Choroid plexus epithelial cell (primary cell): Measurements from ENCODE around the gene ERC2.
A peak's percentile ranks its signal among the peaks of the same experiment; 100 is the strongest.
"Not testable (repeated sequence)": the region's sequence is repeated elsewhere in the genome, so short reads cannot be mapped to it uniquely, and the experiment has no call there.

Experiments
- DNase-seq: peaks from one replicate; pipeline ENCODE4 v3.0.0-alpha.2; 2010; ENCODE audit warnings: low read depth
- H3K4me3 ChIP-seq: 2 replicates; pipeline ENCODE4 v1.5.1; 2011; ENCODE audit warnings: low read depth, mild to moderate bottlenecking, control low read depth, low read length, moderate library complexity
- TF ChIP-seq, protein P1 (sequence below): conservative IDR thresholded peaks from 2 replicates; pipeline ENCODE4 v1.5.1; 2011; ENCODE audit warnings: low read depth, mild to moderate bottlenecking, control low read depth, inconsistent platforms, low read length, moderate library complexity

ERC2 gene

GRCh38 chr3:56468184-56469106 lies at the start of gene ERC2:
ERC2 (minus strand) TSS chr3:56468467.
- TF ChIP-seq, protein P1, sequence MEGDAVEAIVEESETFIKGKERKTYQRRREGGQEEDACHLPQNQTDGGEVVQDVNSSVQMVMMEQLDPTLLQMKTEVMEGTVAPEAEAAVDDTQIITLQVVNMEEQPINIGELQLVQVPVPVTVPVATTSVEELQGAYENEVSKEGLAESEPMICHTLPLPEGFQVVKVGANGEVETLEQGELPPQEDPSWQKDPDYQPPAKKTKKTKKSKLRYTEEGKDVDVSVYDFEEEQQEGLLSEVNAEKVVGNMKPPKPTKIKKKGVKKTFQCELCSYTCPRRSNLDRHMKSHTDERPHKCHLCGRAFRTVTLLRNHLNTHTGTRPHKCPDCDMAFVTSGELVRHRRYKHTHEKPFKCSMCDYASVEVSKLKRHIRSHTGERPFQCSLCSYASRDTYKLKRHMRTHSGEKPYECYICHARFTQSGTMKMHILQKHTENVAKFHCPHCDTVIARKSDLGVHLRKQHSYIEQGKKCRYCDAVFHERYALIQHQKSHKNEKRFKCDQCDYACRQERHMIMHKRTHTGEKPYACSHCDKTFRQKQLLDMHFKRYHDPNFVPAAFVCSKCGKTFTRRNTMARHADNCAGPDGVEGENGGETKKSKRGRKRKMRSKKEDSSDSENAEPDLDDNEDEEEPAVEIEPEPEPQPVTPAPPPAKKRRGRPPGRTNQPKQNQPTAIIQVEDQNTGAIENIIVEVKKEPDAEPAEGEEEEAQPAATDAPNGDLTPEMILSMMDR = no peak
- peak; percentile 13 for DNase-seq
- peak within 1 kb of the TSS; percentile 49 for H3K4me3 ChIP-seq

DNA sequence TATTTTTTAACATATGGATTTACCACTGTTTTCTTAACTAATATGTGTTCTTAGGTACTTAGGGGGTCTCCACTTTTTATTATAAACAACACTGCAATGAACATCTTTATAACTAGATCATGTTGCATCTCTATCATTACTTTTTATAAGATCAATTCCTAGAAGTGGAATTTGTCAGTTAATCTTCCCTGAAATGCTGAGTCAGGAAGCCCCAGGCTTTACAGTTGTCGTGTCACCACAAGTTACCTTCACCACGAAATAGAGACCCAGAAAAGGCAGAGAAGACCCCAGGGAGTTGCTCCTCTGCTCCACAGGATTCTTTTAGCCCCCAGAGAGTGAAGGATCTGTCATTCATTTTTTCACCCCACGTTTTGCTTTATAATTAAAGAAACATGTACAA lies 34.5 kb upstream of the ERC2 start:
- TF ChIP-seq, protein P1 = no peak

GRCh38 chr3:56496376-56496775 lies 28.1 kb upstream of the ERC2 start:
- H3K4me3 ChIP-seq, DNase-seq: not testable (repeated sequence)

More for the DNA sequence above, 34.5 kb upstream of the ERC2 start:
- no peak for DNase-seq
- H3K4me3 ChIP-seq = no peak overlapping the region

DNA sequence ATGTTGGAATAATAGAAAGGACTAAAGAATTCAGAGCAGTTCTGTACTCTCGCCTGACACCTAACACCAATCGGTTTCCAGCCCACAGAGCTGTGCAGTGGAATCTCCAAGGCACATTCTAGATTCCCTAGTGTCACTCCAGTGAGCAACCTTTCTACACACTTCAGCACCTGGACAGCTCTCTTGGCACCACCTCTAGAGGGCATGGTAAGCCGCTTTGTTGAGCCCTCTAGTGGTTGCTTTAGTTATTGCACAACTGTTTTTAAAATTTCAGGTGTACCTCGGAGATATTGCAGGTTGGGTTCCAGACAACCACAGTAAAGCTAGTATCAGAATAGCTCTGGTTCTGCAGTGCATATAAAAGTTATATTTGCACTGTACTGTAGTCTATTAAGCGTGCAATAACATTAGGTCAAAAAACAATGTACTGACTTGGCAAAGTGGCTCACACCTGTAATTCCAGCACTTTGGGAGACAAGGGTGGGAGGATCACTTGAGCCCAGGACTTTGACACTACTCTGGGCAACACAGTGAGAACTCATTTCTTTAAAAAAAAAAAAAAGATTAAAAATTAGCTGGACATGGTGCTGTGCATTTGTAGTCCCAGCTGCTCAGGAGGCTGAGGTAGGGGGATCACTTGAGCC lies 26.5 kb upstream of the ERC2 start:
- peak; percentile 90 for DNase-seq
- H3K4me3 ChIP-seq = no peak overlapping the region
- TF ChIP-seq, protein P1 = peak; percentile 97

GRCh38 chr3:56491566-56491965 lies 23.3 kb upstream of the ERC2 start:
- TF ChIP-seq, protein P1 = no peak
- DNase-seq = no peak

GRCh38 chr3:56488812-56489600 lies 20.7 kb upstream of the ERC2 start:
- H3K4me3 ChIP-seq = no peak overlapping the region
- no peak for DNase-seq
- TF ChIP-seq, protein P1 = no peak

More at GRCh38 chr3:56491566-56491965, 23.3 kb upstream of the ERC2 start:
- H3K4me3 ChIP-seq = no peak overlapping the region

GRCh38 chr3:56484525-56485032 lies 16.3 kb upstream of the ERC2 start:
- no peak for DNase-seq
- TF ChIP-seq, protein P1 = no peak
- no peak overlapping the region for H3K4me3 ChIP-seq
